ENCODE results near the gene PREP.

DNA sequence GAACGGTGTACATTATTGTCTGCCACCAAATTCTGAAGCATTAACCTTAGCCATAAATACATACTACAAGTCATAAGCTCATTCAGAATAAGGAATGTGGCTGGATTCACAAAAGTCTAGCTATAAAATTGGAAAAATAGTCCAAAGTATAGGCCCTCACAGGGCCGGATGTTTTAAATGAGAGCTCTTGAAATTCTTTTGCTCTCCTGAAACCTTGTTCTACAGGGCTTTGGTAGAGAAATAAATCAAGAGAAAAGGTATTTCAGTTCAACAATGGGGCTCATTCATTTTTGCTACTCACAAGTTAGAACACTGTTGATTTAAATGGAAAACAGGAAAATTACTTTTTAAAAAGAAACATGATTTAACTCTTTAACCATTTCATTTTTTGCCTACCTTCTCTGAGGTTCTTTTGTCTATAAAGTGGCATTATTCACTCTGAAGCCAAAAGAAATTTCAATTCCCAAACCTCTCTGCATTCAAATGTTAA, 58.0 kb downstream of the PREP start:
- TF ChIP-seq, protein P1, sequence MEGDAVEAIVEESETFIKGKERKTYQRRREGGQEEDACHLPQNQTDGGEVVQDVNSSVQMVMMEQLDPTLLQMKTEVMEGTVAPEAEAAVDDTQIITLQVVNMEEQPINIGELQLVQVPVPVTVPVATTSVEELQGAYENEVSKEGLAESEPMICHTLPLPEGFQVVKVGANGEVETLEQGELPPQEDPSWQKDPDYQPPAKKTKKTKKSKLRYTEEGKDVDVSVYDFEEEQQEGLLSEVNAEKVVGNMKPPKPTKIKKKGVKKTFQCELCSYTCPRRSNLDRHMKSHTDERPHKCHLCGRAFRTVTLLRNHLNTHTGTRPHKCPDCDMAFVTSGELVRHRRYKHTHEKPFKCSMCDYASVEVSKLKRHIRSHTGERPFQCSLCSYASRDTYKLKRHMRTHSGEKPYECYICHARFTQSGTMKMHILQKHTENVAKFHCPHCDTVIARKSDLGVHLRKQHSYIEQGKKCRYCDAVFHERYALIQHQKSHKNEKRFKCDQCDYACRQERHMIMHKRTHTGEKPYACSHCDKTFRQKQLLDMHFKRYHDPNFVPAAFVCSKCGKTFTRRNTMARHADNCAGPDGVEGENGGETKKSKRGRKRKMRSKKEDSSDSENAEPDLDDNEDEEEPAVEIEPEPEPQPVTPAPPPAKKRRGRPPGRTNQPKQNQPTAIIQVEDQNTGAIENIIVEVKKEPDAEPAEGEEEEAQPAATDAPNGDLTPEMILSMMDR (IDR thresholded peaks at IDR 0.05) = no peak
- TF ChIP-seq POLR2A (IDR thresholded peaks at IDR 0.05) = no peak
- TF ChIP-seq POLR2AphosphoS5 (IDR thresholded peaks at IDR 0.05) = no peak
